ENCODE data around the gene PPP2R5B.
"Not testable (repeated sequence)": the region's sequence is repeated elsewhere in the genome, so short reads cannot be mapped to it uniquely, and the experiment has no call there.

Gene PPP2R5B

DNA sequence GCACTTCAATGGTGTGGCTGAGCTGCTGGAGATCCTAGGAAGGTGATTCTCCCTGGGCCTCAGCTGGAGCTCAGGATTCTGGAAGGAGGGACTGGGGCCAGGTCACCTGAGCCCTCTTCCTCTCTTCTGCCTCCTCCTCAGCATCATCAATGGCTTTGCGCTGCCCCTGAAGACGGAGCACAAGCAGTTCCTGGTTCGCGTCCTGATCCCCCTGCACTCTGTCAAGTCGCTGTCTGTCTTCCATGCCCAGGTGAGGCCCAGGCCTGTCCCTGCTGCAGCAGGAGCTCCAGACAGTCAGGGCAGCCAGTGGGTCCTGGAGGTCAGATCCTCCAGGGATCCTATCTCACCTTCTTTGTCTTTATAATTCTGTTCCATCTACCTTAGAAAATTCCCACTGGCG lies 5.9 kb downstream of the PPP2R5B start:
- DNase-seq (ENCODE audit: low spot score) = no peak

DNA sequence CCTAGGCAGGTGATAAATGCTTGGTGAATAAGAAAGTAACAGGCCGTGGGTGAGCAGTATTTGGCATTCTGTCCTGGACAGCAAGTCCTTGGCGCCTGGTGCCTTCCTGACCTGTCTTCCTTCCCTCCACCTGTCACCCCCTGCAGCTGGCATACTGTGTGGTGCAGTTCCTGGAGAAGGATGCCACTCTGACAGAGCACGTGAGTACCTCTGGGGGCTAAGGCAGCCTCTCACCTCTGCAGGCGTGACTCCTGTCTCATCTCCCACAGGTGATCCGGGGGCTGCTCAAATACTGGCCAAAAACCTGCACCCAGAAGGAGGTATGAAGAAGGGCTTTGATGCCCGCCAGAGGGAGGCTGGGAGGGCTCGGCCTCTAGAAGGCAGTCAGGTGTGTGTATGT lies 6.8 kb downstream of the PPP2R5B start:
- no peak for DNase-seq (ENCODE audit: low spot score)

DNA sequence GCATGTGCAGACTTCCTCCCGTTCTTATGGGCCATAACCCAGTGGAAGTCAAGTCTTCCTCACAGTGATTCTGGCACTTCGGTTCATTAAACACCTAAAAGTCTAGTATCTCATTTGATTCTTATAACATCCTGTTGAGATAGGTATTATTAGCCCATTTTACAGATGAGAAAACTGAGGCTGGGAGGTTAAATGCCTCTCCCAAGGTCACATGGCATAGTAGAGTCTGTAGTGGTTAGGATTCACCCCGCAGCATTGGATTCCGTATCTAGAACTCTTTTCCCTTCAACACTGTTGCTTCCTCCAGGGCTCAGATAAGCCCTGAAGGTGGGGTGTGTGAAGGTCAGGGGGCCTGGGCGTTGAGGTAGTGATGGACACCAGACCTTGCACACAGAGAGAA lies 7.8 kb downstream of the PPP2R5B start:
- no peak for DNase-seq (ENCODE audit: low spot score)

DNA sequence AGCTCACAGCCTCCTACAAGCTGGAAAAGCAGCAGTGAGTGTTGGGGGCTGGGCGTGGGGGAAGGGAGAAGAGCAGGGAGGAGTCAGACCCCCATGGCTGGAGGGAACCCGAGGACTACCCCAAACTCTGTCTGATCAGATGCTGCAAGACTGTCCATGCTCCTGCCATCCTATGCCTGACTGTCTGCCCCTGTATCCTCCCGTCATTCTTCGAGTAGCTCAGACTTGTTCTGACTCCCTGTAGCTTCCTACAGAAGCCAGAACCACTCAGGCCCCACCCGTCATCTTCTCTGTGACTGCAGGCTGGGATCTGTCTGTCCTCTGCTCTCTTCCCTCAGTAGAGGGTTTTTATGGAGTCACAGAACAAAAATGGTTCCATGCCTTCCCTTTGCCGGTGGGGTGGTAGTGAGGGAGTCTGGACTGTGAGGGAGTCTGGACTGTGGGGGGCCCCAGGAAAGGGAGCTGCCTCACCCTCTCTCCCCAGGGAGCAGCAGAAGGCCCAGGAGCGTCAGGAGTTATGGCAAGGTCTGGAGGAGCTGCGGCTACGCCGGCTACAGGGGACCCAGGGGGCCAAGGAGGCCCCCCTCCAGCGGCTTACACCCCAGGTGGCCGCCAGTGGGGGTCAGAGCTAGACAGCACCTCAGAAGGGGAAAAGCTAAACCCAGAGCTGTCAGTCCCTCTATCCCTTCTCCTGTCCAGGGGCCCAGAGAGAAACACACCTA lies 8.9 kb downstream of the PPP2R5B start:
- no peak for DNase-seq (ENCODE audit: low spot score)

DNA sequence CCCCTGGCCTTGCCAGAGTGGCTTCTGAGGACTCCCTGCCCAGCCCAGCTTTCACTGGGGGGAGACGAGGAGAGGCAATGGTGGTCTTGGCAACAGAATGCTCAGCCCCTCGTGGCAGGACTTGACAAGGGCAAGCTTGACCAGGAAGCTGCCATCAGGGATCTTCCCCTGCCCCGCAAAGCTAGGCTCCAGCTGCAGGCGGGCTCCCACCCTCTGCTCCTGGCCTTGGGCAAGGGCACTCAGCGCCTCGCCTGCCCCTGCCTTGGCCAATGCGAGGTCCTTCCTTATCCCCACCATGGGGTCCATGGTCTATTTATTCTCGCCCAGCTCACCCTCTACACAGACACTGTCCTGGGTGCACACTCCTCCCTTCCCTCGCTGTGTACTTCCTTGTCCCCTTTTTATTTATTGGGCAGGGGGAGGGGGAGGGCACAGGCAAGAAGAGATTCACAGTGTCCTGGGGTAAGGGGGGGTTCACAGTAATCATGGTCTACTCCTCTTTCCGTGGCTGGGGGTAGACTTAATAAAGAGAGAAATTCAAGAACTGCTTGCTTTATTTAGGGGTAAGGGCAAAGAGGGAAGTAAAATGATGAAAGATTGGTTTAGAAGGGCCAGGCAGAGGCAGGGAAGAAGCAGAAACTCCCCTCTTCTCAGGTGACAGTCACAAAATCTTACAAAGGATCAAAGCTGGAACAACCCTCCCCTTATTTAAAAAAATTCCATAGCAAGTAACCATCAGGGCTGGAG lies 9.6 kb downstream of the PPP2R5B start:
- DNase-seq (ENCODE audit: low spot score) = no peak

DNA sequence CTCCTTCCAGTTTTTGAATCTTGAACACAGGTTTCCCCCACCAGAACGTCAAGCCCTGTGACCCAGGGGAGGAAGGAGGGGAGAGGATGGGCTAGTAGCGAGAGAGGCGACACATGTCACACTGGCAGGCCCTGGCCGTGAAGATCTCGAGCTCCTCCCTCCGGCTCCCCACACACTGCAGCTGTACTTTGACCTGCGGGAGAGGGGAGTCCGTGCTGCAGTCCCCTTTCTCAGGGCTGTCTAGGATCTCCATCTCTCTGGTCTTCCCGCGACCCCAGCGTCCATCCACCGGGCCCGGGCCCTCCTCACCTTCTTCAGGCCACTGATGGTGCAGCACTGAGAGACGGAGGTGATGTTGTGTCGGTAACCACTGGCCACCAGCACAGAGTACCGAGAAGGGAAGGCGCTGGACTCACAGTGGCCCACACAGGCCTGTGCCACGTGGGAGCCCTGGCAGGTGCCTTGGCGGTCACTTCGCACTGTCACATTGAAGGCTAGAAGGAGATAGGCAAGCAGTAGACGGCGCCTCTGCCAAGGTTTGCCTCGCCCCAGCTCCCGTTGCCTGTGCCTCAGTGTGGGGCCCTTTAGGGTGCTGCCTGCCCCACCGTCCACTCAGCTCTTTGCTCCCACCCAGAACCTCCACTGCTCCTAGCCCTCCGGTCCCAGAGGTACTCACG lies 10.3 kb downstream of the PPP2R5B start:
- DNase-seq (ENCODE audit: low spot score) = no peak

DNA sequence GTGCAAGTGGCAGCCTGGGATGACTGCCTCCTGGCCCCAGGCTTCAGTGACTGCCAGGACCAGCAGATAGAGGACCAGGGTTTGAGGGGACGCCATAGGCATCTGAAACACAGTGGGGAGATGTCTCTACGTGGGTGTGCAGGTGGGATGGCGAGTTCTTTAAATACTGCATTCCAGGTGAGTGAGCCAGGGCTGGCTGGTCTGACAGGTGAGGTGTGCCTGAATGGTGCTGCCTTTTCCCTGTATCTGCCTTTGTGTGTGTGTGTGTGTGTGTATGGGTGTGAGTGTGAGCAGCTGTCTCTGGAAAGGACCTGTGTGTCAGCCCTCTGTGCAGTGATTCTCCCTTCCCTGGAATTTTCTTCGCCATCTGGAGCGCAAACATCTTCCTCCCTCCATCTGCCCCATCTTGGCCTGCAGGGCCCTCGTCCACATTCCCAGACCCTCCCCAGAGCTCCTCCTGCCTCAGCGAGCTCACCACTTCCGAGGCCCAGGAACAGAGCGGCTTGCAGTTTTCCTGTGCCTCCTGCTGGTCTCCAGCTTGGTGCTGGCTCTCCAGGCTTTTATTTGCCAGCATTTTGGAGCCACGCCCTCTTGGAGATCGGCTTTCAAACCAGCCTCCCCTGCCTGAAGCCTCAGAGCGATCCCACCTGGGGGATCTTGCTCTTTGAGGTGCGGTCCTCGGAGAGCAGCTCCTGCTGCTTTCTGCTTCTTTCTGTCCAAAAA lies 11.0 kb downstream of the PPP2R5B start, which contains the start of gene GPHA2:
TSS of gene GPHA2 (minus strand) at position 535 of the 723 bp plus-strand sequence. CDS start at position 102, 433 bp downstream.
- peak; percentile 41 for DNase-seq (ENCODE audit: low spot score)

DNA sequence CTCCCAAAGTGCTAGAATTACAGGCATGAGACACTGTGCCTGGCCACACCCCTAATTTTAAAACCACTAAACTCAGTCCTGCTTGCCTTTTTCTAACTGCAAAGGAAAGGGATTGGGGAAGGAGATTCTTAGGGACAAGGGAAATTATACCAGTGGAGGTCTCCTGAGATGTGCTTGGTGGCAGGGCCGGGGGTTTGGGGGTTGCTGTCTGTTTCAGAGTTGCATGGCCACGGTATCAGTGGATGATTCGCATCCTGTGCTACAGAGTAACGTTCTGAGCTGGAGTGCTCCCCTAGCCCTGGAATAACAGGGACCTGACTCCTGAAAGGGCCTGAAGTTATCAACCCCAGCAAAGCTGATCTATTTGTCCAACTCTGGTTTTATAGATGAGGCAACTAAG lies 12.1 kb downstream of the PPP2R5B start:
- DNase-seq (ENCODE audit: low spot score) = no peak

DNA sequence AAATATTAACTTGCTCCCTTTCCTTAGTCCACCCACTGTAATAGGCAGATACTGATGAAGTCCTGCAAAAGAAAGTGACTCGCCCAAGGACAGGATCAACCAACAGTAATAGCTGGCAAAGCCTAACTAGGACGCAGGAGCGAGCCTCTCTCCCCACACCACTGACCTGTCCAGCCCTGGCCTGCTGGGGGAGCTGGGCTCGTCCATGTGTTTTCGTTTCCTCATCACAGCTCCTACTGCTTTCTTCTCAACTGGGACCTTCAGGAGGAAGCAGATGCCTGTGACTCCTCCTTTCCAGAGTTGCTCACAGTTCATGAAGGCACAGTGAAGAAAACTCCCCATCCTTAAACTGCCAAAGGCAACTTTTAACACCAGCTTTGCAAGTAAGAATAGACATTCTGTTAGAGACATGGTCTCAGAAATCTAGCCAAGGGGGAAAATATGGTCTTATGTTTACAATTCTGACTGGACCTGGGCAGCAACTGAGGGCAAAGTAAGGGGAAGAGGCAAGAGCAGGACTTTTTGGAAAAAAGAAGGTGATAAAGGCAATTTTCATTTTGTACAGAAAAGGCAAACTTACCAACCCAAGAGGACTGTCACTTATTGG lies 22.8 kb downstream of the PPP2R5B start:
- DNase-seq (ENCODE audit: low spot score) = no peak

DNA sequence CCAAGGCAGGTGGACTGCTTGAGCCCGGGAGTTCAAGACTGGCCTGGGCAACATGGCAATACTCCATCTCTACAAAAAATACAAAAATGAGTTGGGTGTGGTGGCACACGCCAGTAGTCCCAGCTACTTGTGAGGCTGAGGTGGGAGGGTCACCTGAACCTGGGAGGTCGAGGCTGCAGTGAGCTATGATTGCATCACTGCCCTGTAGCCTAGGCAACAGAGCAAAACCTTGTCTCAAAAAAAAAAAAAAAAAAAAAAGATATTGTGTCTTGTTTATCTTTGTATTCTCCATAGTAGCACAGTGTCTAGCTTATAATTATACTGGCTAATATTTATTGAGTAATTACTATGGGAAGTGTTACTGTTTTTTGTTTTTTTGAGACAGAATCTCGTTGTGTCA lies 27.0 kb downstream of the PPP2R5B start:
- no peak for DNase-seq (ENCODE audit: low spot score)

DNA sequence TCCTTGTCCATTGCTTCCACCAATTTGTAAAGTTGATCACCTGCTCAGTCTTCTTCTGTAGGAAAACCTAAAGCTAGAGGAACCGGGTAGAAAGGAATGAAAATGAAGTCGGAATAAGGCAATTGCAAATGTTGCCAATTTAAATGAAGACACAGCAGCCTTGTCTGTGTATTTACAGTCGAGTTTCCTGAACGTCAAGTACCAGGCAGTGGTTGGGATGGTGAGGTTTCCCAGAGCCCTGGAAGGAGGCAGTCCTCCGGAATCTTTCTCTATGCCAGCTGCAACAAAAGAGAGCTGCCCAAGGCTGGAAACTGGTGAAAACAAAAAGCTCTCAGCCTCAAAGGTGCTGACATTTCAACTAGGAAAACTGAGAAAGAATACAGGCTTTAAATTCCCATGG lies 29.7 kb downstream of the PPP2R5B start:
- no peak for DNase-seq (ENCODE audit: low spot score)

DNA sequence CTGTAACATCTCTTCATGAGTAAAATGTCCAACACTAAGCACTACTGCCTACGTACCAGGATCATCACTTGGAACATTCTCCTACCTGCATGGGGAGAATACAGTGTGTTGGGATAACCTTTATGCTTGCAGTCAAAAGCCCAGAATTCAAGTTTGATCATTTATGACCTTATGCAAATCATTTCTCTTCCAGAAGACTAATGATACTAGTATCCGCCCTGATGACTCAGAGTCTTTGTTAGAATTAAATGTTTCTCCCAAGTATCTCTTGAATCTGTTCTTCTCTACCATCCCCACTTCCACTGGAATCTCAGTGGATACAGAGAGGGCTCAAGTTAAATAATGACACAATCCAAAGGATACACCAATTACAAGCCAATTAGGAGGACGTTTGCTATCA lies 35.0 kb downstream of the PPP2R5B start:
- DNase-seq (ENCODE audit: low spot score) = no peak

DNA sequence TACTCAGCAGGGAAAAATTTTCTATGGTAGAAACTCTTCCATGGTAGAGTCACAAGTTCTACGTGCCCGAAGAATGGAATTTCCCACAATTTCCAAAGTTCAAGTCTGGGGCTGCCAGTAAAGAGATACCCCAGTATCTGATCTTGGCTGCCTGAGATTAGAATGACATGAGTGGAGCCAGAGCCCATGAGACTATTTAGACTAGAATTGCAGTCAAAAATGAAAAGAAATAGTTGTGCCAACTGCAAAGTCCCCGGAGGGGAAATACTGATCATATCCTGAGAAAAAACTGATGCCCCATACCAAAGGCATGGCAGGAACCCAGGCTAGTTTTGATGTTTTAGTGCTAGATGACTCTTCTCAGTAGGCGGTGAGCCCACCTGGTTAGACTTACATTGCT lies 36.2 kb downstream of the PPP2R5B start:
- DNase-seq (ENCODE audit: low spot score) = no peak

DNA sequence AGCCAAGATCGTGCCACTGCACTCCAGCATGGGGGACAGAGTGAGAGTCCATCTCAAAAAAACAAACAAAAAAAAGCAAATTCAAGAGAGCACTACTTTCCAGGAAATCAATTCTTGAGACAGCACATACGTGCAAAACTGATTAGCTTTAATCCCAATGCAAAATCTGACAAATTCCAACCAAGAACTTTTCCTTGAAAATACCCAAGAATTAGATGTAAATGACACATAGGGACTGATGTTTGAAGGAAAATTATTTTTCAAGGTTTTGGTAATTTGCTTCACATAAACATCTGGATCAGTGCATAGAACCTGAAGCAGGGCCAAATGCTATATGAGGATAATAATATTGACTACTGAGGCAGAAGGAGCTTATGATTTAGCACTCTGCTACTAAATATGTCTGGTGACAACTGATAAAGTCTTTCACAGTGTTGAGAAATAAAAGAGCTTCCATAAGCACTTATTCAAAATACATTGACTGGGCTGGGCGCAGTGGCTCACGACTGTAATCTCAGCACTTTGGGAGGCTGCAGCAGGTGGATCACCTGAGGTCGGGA lies 38.7 kb downstream of the PPP2R5B start:
- DNase-seq (ENCODE audit: low spot score) = no peak

DNA sequence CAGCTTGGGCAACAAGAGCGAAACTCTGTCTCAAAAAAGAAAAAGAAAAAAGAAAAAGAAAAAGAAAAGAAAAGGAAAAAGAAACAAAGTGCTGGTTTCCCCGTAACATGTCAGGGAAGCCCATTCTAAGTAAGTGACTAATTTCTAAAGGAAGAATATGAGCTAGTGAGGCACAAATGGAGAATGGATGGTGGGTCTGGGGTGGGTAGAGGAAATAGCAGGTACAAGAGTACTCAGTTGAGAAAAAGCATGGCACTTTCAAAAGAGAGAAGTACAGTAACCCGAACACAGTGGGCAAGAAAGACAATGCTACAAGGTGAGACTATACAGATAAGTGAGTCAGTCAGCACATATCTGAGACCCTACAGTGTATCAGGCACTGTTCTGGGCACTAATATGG lies 42.9 kb downstream of the PPP2R5B start:
- DNase-seq (ENCODE audit: low spot score) = no peak

DNA sequence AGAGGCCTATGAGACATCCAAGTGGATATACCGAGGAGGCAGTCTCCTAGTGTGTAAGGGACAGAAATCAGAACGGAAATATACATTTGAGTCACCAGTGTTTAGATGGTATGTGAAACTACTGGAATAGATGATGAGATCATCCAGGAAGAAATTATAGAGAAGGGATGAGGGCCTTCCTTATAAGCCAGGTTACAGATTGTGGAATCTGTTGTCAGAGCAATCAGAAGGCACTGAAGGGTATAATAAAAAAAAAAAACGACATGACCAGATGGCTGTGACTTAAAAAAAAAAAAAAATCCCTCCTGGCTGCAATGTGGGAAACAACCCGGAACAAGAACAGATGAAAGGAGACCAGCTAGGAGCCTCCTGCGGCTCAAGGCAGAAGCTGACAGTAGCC lies 44.7 kb downstream of the PPP2R5B start:
- DNase-seq (ENCODE audit: low spot score) = no peak

DNA sequence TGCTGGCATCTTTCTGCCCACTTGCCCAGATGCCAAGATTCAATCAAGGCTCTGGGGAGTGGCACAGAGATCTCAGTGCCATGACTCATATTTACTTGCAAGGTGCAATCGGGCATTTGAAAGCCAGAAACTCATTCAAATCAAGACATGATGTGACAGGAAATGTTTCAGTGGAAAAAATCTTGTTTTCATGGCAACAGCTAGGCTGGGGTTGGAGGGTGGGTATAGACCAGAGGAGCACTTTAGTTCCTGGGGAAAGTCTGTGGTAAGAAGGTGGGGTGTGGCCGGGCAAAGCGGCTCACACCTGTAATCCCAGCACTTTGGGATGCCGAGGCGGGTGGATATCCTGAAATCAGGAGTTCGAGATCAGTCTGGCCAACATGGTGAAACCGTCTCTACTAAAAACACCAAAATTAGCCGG lies 46.3 kb downstream of the PPP2R5B start:
- no peak for DNase-seq (ENCODE audit: low spot score)

DNA sequence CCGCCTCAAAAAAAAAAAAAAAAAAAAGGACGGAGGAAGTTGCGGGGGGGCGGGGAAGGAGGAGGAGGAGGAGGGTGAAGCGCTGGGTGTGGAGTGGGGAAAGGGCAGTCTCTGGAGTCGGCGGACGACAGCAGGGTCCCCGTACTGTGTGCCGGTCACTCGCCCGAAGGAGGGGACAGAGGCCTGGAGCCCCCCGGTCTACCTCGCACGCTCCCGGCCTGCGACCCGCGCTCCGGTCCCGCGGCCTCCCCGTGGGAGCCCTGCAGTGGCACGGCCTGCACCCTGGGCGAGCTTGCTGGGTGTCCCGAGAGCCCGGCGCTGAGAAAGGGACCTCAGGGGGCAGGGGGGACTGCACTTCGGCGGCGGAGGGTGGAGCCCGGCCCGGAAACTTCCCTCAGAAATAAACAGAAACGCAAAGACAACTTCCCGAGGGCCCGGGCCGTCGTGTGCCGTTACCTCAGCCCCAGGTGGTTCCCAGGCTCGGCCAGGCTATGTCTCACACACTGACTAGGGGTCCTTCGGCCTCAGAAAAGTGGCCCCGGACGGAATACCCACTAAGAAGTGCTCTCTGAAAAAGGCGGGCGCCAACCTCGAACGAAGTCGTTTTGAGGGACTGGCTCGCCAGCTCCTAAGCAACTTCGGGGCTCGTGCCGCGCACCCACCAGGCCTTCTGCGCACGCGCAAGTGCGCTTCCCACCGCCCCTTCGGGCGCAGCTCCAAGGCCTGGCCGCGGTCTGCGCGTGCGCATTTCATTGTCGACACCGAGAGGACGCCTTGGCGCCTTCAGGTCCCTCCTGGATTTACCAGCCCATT lies 47.1 kb downstream of the PPP2R5B start, which contains the start of gene MAJIN:
TSS of gene MAJIN (minus strand) at position 688 of the 813 bp plus-strand sequence. CDS start 12,703 bp downstream, outside the sequence.
- DNase-seq (ENCODE audit: low spot score) = peak; percentile 58

DNA sequence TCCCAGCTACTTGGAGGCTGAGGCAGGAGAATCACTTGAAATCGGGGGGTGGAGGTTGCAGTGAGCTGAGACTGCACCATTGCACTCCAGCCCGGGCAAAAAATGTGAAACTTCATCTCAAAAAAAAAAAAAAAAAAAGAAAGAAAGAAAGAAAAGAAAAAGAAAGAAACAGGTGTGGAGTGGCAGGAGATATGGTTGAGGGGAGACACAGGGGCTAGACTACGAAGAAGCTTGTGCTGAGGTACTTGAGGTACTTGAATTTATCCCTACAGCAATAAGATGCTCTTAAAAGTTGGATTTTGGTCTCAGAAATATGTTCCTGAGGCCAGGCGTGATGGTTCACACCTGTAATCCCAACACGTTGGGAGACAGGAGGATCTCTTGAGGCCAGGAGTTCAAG lies 49.6 kb downstream of the PPP2R5B start:
- DNase-seq (ENCODE audit: low spot score) = no peak

DNA sequence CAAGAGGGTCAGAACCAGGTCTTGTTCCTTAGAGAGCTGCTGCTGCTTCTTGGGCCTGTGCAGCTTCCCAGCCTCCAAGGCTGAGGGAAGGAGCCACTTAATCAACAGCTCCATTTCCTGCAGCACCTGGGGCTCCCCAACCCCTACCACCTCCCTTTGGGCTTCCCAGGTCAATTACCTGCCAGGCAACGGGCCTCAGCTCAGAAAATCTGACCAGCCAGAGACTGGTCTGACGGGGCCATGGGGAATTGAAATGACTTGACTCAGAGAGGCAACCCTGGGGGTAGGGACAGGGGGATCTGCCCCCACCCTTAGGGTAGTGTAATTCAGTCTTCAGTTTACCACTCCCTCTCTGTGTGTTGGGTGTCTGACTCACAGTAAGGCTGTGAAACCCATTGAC lies 52.2 kb downstream of the PPP2R5B start:
- no peak for DNase-seq (ENCODE audit: low spot score)

DNA sequence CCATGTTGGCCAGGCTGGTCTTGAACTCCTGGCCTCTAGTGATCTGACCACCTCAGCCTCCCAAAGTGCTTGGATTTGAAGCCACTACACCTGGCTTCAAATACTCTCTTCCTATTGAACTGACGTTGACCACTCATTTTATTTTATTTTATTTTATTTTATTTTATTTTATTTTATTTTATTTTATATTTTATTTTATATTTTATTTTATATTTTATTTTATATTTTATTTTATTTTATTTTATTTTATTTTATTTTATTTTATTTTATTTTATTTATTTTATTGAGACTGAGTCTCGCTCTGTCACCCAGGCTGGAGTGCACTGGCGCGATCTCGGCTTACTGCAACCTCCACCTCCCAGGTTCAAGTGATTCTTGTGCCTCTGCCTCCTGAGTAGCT lies 58.9 kb downstream of the PPP2R5B start:
- not testable (repeated sequence) for DNase-seq (ENCODE audit: low spot score)

All from GM03348 (cell line).